ENCODE results near the gene FRAS1. TPM values are rescaled to one million over a fixed set of nuclear protein-coding genes. Genes with fewer than 3 reads are reported as not detected.
A peak's percentile ranks its signal among the peaks of the same experiment; 100 is the strongest.

Gene FRAS1
- total and polyA plus RNA-seq, 9 of the 15 experiments (the other 6 are each of a cell fraction or from before 2014, with no cell fraction given) = under 0.01 to 0.11 (median 0.04) TPM; not detected in 2

- no peaks in the 10 kb centered on the region for H3K36me3 ChIP-seq (ENCODE audit: control insufficient read depth, insufficient read depth, low read length)
- POLR2A ChIA-PET = no interaction called here
- no peak for FAIRE-seq
Observed at GRCh38 chr4:78395642-78396041, 338.5 kb downstream of the FRAS1 start.

More at GRCh38 chr4:78395642-78396041, 338.5 kb downstream of the FRAS1 start:
- WGBS (ENCODE audit: insufficient coverage, low coverage, missing lambda C conversion rate) = 0% methylated on average over 1 of the region's 1 CpG
- H3K4me1 ChIP-seq (replicated peaks in 1 of 2; ENCODE audit: control insufficient read depth in 2 of 2, insufficient read depth in 2 of 2, low read length in 2 of 2) = no peaks in the 10 kb centered on the region
- no peak overlapping the region for H3K27ac ChIP-seq (ENCODE audit: extremely low read depth, low read depth, low read length)
- H3K4me2 ChIP-seq (ENCODE audit: insufficient read depth, low read length) = no peak overlapping the region
- H3K9ac ChIP-seq (ENCODE audit: insufficient read depth in 1 of 2, low read depth in 2 of 2, low read length in 2 of 2) = no peak overlapping the region
- no peaks in the 10 kb centered on the region for H4K20me1 ChIP-seq (replicated peaks; ENCODE audit: control insufficient read depth, insufficient read depth, low read length)
- intact Hi-C loops (cut with micrococcal nuclease) = no loop called here
- no peaks in the 10 kb centered on the region for H3K79me2 ChIP-seq (ENCODE audit: control insufficient read depth, insufficient read depth, low read length)
- H3K4me3 ChIP-seq = no peak overlapping the region
- CTCF ChIA-PET (ENCODE audit: low intra/inter-chr PET ratio) = no interaction called here
- H3K27me3 ChIP-seq (ENCODE audit: control insufficient read depth in 2 of 2, insufficient read depth in 2 of 2, low read length in 2 of 2) = no peaks in the 10 kb centered on the region
- TF ChIP-seq, protein P1, sequence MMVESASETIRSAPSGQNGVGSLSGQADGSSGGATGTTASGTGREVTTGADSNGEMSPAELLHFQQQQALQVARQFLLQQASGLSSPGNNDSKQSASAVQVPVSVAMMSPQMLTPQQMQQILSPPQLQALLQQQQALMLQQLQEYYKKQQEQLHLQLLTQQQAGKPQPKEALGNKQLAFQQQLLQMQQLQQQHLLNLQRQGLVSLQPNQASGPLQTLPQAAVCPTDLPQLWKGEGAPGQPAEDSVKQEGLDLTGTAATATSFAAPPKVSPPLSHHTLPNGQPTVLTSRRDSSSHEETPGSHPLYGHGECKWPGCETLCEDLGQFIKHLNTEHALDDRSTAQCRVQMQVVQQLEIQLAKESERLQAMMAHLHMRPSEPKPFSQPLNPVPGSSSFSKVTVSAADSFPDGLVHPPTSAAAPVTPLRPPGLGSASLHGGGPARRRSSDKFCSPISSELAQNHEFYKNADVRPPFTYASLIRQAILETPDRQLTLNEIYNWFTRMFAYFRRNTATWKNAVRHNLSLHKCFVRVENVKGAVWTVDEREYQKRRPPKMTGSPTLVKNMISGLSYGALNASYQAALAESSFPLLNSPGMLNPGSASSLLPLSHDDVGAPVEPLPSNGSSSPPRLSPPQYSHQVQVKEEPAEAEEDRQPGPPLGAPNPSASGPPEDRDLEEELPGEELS (CRISPR knock-in tag; IDR thresholded peaks at IDR 0.05; ENCODE audit: borderline replicate concordance) = no peak
- TF ChIP-seq ZNF507 (tag; conservative IDR thresholded peaks at IDR 0.05) = peak; percentile 93
- TF ChIP-seq MYBL2 (IDR thresholded peaks at IDR 0.05; ENCODE audit: low read depth) = no peak
- TF ChIP-seq MYBL2 (CRISPR knock-in tag; IDR thresholded peaks at IDR 0.05; ENCODE audit: borderline replicate concordance) = no peak
- TF ChIP-seq CBFB (CRISPR knock-in tag; IDR thresholded peaks at IDR 0.05) = no peak
- TF ChIP-seq, protein P2, sequence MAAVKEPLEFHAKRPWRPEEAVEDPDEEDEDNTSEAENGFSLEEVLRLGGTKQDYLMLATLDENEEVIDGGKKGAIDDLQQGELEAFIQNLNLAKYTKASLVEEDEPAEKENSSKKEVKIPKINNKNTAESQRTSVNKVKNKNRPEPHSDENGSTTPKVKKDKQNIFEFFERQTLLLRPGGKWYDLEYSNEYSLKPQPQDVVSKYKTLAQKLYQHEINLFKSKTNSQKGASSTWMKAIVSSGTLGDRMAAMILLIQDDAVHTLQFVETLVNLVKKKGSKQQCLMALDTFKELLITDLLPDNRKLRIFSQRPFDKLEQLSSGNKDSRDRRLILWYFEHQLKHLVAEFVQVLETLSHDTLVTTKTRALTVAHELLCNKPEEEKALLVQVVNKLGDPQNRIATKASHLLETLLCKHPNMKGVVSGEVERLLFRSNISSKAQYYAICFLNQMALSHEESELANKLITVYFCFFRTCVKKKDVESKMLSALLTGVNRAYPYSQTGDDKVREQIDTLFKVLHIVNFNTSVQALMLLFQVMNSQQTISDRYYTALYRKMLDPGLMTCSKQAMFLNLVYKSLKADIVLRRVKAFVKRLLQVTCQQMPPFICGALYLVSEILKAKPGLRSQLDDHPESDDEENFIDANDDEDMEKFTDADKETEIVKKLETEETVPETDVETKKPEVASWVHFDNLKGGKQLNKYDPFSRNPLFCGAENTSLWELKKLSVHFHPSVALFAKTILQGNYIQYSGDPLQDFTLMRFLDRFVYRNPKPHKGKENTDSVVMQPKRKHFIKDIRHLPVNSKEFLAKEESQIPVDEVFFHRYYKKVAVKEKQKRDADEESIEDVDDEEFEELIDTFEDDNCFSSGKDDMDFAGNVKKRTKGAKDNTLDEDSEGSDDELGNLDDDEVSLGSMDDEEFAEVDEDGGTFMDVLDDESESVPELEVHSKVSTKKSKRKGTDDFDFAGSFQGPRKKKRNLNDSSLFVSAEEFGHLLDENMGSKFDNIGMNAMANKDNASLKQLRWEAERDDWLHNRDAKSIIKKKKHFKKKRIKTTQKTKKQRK (IDR thresholded peaks at IDR 0.05; ENCODE audit: borderline replicate concordance, low read depth, low read length) = no peak
- no peak for TF ChIP-seq KDM4B (IDR thresholded peaks at IDR 0.05; ENCODE audit: borderline replicate concordance in 2 of 2, low read depth in 1 of 2)
- no peak for ATAC-seq
- in situ Hi-C loops (cut with MboI) = no loop called here
- DNase-seq (ENCODE audit: extremely low read depth in 1 of 4, low spot score in 3 of 4) = no peak
- no TSS peak for BruUV-seq (replicated peaks)
- H2AFZ ChIP-seq (ENCODE audit: low read depth, low read length) = no peak overlapping the region
- H3K9me1 ChIP-seq (ENCODE audit: control insufficient read depth, insufficient read depth, low read length) = no peaks in the 10 kb centered on the region
- no peaks in the 10 kb centered on the region; the same call in 1 of the 2 replicates for H3K9me3 ChIP-seq (replicated peaks; ENCODE audit: control insufficient read depth, insufficient read depth, low read depth, low read length)
